Chondrocyte (in vitro differentiated cells): ENCODE measurements around the gene DSCAML1. TPM values are rescaled to one million over a fixed set of nuclear protein-coding genes. Genes with fewer than 3 reads are reported as not detected.

ENCODE experiments used
- DNase-seq: peaks from one replicate; pipeline ENCODE4 v3.0.0; 2021; ENCODE audit warnings: mixed read lengths, low spot score
- H3K27ac Mint-ChIP-seq: one replicate; pipeline ENCODE4 v1.8.0; 2021; ENCODE audit warnings: mild to moderate bottlenecking, moderate library complexity, mixed read lengths; ENCODE audit not compliant: unreplicated experiment
- H3K27me3 Mint-ChIP-seq: 2 replicates; pipeline ENCODE4 v1.8.0; 2021; ENCODE audit warnings: low read depth, mixed read lengths
- H3K36me3 Mint-ChIP-seq: 2 replicates; pipeline ENCODE4 v1.8.0; 2021; ENCODE audit warnings: low read depth, mixed read lengths
- H3K4me1 Mint-ChIP-seq: 2 replicates; pipeline ENCODE4 v1.8.0; 2021; ENCODE audit warnings: low read depth, mild to moderate bottlenecking, mixed read lengths
- H3K4me3 Mint-ChIP-seq: one replicate; pipeline ENCODE4 v1.8.0; 2021; ENCODE audit warnings: mild to moderate bottlenecking, moderate library complexity, mixed read lengths; ENCODE audit not compliant: unreplicated experiment
- H3K9me3 Mint-ChIP-seq: 2 replicates; pipeline ENCODE4 v1.8.0; 2021; ENCODE audit warnings: low read depth, mixed read lengths
- CTCF ChIP-seq: fragments of 200-600 bp; sonication (generic); IDR thresholded peaks from 2 replicates; pipeline ENCODE4 v1.5.0; 2021; ENCODE audit warnings: antibody characterized with exemption, mild to moderate bottlenecking, moderate library complexity
- total RNA-seq: library from RNA; stranded (reverse); gene quantifications from 3 replicates; pipeline ENCODE4 v1.2.1, GENCODE V29; 2021

DSCAML1 gene
- total RNA-seq, 1 donor from 2014 or later: not detected

- DNase-seq: peak; percentile 84
- peak; percentile 90 for TF ChIP-seq CTCF
- Mint-ChIP-seq H3K36me3 (no peaks in the 10 kb centered on the region), H3K27me3 (peaks cover 26% of the 10 kb centered on the region), H3K4me3 (no peak overlapping the region), H3K4me1 (peaks cover 5% of the 10 kb centered on the region), H3K9me3 (no peaks in the 10 kb centered on the region), H3K27ac (no peak overlapping the region)
Measured at GRCh38 chr11:117807482-117808327, 10.7 kb upstream of the DSCAML1 start.

- peak; percentile 41 for DNase-seq
- Mint-ChIP-seq H3K4me1 (peaks cover 5% of the 10 kb centered on the region), H3K27me3 (peaks cover 26% of the 10 kb centered on the region), H3K36me3 (no peaks in the 10 kb centered on the region), H3K4me3 (no peak overlapping the region), H3K9me3 (no peaks in the 10 kb centered on the region), H3K27ac (no peak overlapping the region)
- no peak for TF ChIP-seq CTCF
Measured at GRCh38 chr11:117806846-117807245, 9.8 kb upstream of the DSCAML1 start.

GRCh38 chr11:117805045-117805444, 8.0 kb upstream of the DSCAML1 start:
- DNase-seq: peak; percentile 4
- Mint-ChIP-seq H3K4me1 (peaks cover 5% of the 10 kb centered on the region), H3K36me3 (no peaks in the 10 kb centered on the region), H3K27me3 (peaks cover 26% of the 10 kb centered on the region), H3K4me3 (no peak overlapping the region), H3K9me3 (no peaks in the 10 kb centered on the region), H3K27ac (no peak overlapping the region)
- no peak for TF ChIP-seq CTCF

GRCh38 chr11:117803896-117804295, 6.9 kb upstream of the DSCAML1 start:
- H3K27me3 Mint-ChIP-seq: peaks cover 34% of the 10 kb centered on the region
- no peak for DNase-seq
- no peak overlapping the region for H3K4me3 Mint-ChIP-seq
- H3K36me3 Mint-ChIP-seq: no peaks in the 10 kb centered on the region
- TF ChIP-seq CTCF: no peak
- no peak overlapping the region for H3K27ac Mint-ChIP-seq
- no peaks in the 10 kb centered on the region for H3K9me3 Mint-ChIP-seq
- H3K4me1 Mint-ChIP-seq: peaks cover 1% of the 10 kb centered on the region

GRCh38 chr11:117799634-117800033, 2.6 kb upstream of the DSCAML1 start:
- peaks cover 52% of the 10 kb centered on the region for H3K27me3 Mint-ChIP-seq
- no peak overlapping the region for H3K27ac Mint-ChIP-seq
- H3K9me3 Mint-ChIP-seq: no peaks in the 10 kb centered on the region

More at GRCh38 chr11:117799634-117800033, 2.6 kb upstream of the DSCAML1 start:
- Mint-ChIP-seq H3K4me3 (no peak overlapping the region), H3K36me3 (no peaks in the 10 kb centered on the region), H3K4me1 (peaks cover 4% of the 10 kb centered on the region)
- DNase-seq: no peak
- TF ChIP-seq CTCF: no peak
